Activated CD4-positive, alpha-beta T cell treated with anti-CD3 and anti-CD28 coated beads, Interleukin-2, amount 10 ng/mL, durations not matched to agents 7 days and 5 days (primary cell): ENCODE results near the gene AXL. TPM values are rescaled to one million over a fixed set of nuclear protein-coding genes. Genes with fewer than 3 reads are reported as not detected.

ENCODE experiments used
- CTCF ChIA-PET: fragments of 350-600 bp; sonication (Branson Sonifier 250); formaldehyde crosslinking; loops from one replicate; lab custom pipeline; 2021; ENCODE audit warnings: antibody characterized with exemption; lab: Charles Lee
- POLR2A ChIA-PET: fragments of 350-600 bp; sonication (Branson Sonifier 250); formaldehyde crosslinking; loops from one replicate; lab custom pipeline; 2021; ENCODE audit warnings: antibody characterized with exemption; lab: Charles Lee
- DNase-seq: peaks from one replicate; pipeline ENCODE4 v3.0.0-alpha.2; 2020
- H3K27ac Mint-ChIP-seq: one replicate; pipeline ENCODE4 v1.8.0; 2021; ENCODE audit warnings: mild to moderate bottlenecking, moderate library complexity, mixed read lengths
- H3K27me3 Mint-ChIP-seq: one replicate; pipeline ENCODE4 v1.8.0; 2021; ENCODE audit warnings: mixed read lengths
- H3K36me3 Mint-ChIP-seq: one replicate; pipeline ENCODE4 v1.8.0; 2021; ENCODE audit warnings: low read depth, mixed read lengths
- H3K4me1 Mint-ChIP-seq: one replicate; pipeline ENCODE4 v1.8.0; 2021; ENCODE audit warnings: mixed read lengths
- H3K4me3 Mint-ChIP-seq: one replicate; pipeline ENCODE4 v1.8.0; 2021; ENCODE audit warnings: mild to moderate bottlenecking, moderate library complexity, mixed read lengths
- H3K9me3 Mint-ChIP-seq: one replicate; pipeline ENCODE4 v1.8.0; 2021; ENCODE audit warnings: mixed read lengths
- total RNA-seq, 2 experiments: library from RNA; stranded (reverse); gene quantifications; one replicate each; pipeline ENCODE4 v1.2.3, GENCODE V29; 2021

The AXL gene
- total RNA-seq, 2 experiments from 2014 or later: 0.06 to 0.20 TPM

GRCh38 chr19:41309180-41310032, 90.4 kb downstream of the AXL start:
- Mint-ChIP-seq H3K27ac (peak overlapping the region; percentile 99), H3K36me3 (peaks cover 59% of the 10 kb centered on the region), H3K4me3 (peak overlapping the region; percentile 94), H3K9me3 (no peaks in the 10 kb centered on the region), H3K27me3 (no peaks in the 10 kb centered on the region), H3K4me1 (peaks cover 80% of the 10 kb centered on the region)
- ChIA-PET CTCF (interaction anchor here (0.6 to 5.2 kb wide), 16 partner anchors 9 to 953 kb away, joined by 3 to 40 read pairs (median 3); partner anchors contain the start of gene HNRNPUL1), POLR2A (no interaction called here)
- no peak for DNase-seq

- peak; percentile 90 for DNase-seq
- no peaks in the 10 kb centered on the region for H3K9me3 Mint-ChIP-seq
- H3K4me1 Mint-ChIP-seq: peaks cover 71% of the 10 kb centered on the region
- ChIA-PET CTCF (interaction anchor here (1.7 kb wide), 1 partner anchor 10 kb away, joined by 4 read pairs; no protein-coding TSS in a partner anchor), POLR2A (no interaction called here)
- no peaks in the 10 kb centered on the region for H3K27me3 Mint-ChIP-seq
- H3K36me3 Mint-ChIP-seq: peaks cover 53% of the 10 kb centered on the region
- H3K4me3 Mint-ChIP-seq: peak within 1 kb of the TSS; percentile 94
- H3K27ac Mint-ChIP-seq: peak within 1 kb of the TSS; percentile 99
These were observed 91.2 kb downstream of the AXL start, which contains the start of gene CCDC97 for GRCh38 chr19:41310033-41310831. Gene CCDC97, plus strand, starts transcription at chr19:41310172. Its CDS starts 139 bp downstream, at chr19:41310311.

GRCh38 chr19:41311072-41311471, 92.0 kb downstream of the AXL start:
- peaks cover 66% of the 10 kb centered on the region for H3K4me1 Mint-ChIP-seq
- no peaks in the 10 kb centered on the region for H3K27me3 Mint-ChIP-seq
- no peak overlapping the region for H3K27ac Mint-ChIP-seq
- H3K36me3 Mint-ChIP-seq: peaks cover 48% of the 10 kb centered on the region
- ChIA-PET POLR2A (no interaction called here), CTCF (interaction anchor here (1.0 kb wide), 1 partner anchor 22 kb away, joined by 3 read pairs; no protein-coding TSS in a partner anchor)
- no peak for DNase-seq
- H3K9me3 Mint-ChIP-seq: no peaks in the 10 kb centered on the region
- H3K4me3 Mint-ChIP-seq: peak overlapping the region; percentile 94

Other genes with a start within 250 kb of the AXL start
- gene CYP2B6, start 227.9 kb upstream of the AXL start, total RNA-seq: not detected
- not detected for gene CYP2A13, start 130.8 kb upstream of the AXL start, total RNA-seq
- not detected for gene CYP2F1, start 104.8 kb upstream of the AXL start, total RNA-seq
- gene CYP2S1, start 26.0 kb upstream of the AXL start, total RNA-seq: under 1 TPM; 0.17 to 0.27 TPM
- 100 to 1,000 TPM; 333 to 348 TPM for gene HNRNPUL1, start 45.1 kb downstream of the AXL start, total RNA-seq
- gene CCDC97, start 90.9 kb downstream of the AXL start, total RNA-seq: 10 to 100 TPM; 50.4 to 51.7 TPM
- 100 to 1,000 TPM; 194 TPM for gene TGFB1, start 134.7 kb downstream of the AXL start, total RNA-seq
- 10 to 100 TPM; 11.6 to 11.7 TPM for gene B9D2, start 144.9 kb downstream of the AXL start, total RNA-seq
- 1 to 10 TPM; 5.4 to 5.6 TPM for gene TMEM91, start 157.3 kb downstream of the AXL start, total RNA-seq
- 10 to 100 TPM; 21.1 to 26.9 TPM for gene EXOSC5, start 178.1 kb downstream of the AXL start, total RNA-seq
- gene BCKDHA, start 178.6 kb downstream of the AXL start, total RNA-seq: 10 to 100 TPM; 12.7 TPM
- 1 to 10 TPM; 2.1 to 2.2 TPM for gene B3GNT8, start 208.2 kb downstream of the AXL start, total RNA-seq
- 10 to 100 TPM; 48.9 to 54.1 TPM for gene DMAC2, start 220.7 kb downstream of the AXL start, total RNA-seq
- not detected for gene ERICH4, start 223.9 kb downstream of the AXL start, total RNA-seq